H1 (cell line): ENCODE measurements around the gene PPP1R9A. TPM values are rescaled to one million over a fixed set of nuclear protein-coding genes. Genes with fewer than 3 reads are reported as not detected.

ENCODE experiments used
- CTCF ChIA-PET: fragments of 300-600 bp; sonication (Branson Sonifier 250); formaldehyde crosslinking; loops from one replicate; lab custom pipeline; 2021; ENCODE audit not compliant: partially characterized antibody; lab: Charles Lee
- POLR2A ChIA-PET: fragments of 300-600 bp; sonication (Branson Sonifier 250); formaldehyde crosslinking; loops from one replicate; lab custom pipeline; 2021; ENCODE audit warnings: inconsistent platforms; ENCODE audit not compliant: partially characterized antibody; lab: Charles Lee
- DNase-seq, 2 experiments: peaks; one replicate each; pipeline versions ENCODE4 v3.0.0 to v3.0.0-alpha.2; 2010 to 2022; ENCODE audit warnings: low spot score in 2 of 2, low read depth in 1 of 2, mixed read lengths in 1 of 2
- FAIRE-seq: peaks from 2 replicates; lab custom pipeline; 2011; peaks lifted over from hg19 to GRCh38; lab: Jason Lieb, UNC
- H2AFZ ChIP-seq: 2 replicates; pipeline ENCODE4 v1.8.1; 2012; ENCODE audit warnings: low read length, inconsistent platforms
- H2AK5ac ChIP-seq: 2 replicates; pipeline ENCODE4 v1.6.1; 2013; ENCODE audit warnings: low read depth, low read length
- H2BK120ac ChIP-seq: replicated peaks from 2 replicates; pipeline ENCODE3; 2013; ENCODE audit warnings: low read depth, low read length, inconsistent platforms
- H2BK12ac ChIP-seq: 2 replicates; pipeline ENCODE4 v1.6.1; 2013; ENCODE audit warnings: low read depth, low read length
- H2BK15ac ChIP-seq: 2 replicates; pipeline ENCODE4 v1.6.1; 2013; ENCODE audit warnings: low read length
- H2BK20ac ChIP-seq: 2 replicates; pipeline ENCODE4 v1.6.1; 2013; ENCODE audit warnings: low read length
- H2BK5ac ChIP-seq: 2 replicates; pipeline ENCODE4 v1.6.1; 2013; ENCODE audit warnings: low read depth, low read length
- H3K14ac ChIP-seq: 2 replicates; pipeline ENCODE4 v1.6.1; 2013; ENCODE audit warnings: inconsistent platforms; ENCODE audit not compliant: insufficient read length
- H3K18ac ChIP-seq: 2 replicates; pipeline ENCODE4 v1.6.1; 2013; ENCODE audit warnings: low read length; ENCODE audit errors: extremely low read depth
- H3K23ac ChIP-seq: 2 replicates; pipeline ENCODE4 v1.6.1; 2013; ENCODE audit warnings: inconsistent platforms; ENCODE audit not compliant: insufficient read length
- H3K23me2 ChIP-seq: 2 replicates; pipeline ENCODE4 v1.6.1; 2013; ENCODE audit warnings: low read depth, low read length
- H3K27ac ChIP-seq: 2 replicates; pipeline ENCODE4 v1.6.1; 2011; ENCODE audit warnings: low read depth, low read length, inconsistent platforms
- H3K27me3 ChIP-seq, 4 experiments: replicated peaks in 1 of 4; 1 replicate in 1 of 4; 2 replicates in 3 of 4; pipeline versions ENCODE4 v1.6.1 to v1.8.1; 2011 to 2013; ENCODE audit warnings: low read length in 3 of 4, mild to moderate bottlenecking in 3 of 4, inconsistent platforms in 2 of 4, mixed read lengths in 2 of 4, moderate library complexity in 1 of 4; ENCODE audit not compliant: control insufficient read depth in 3 of 4, insufficient read depth in 3 of 4; ENCODE audit errors: extremely low read depth in 1 of 4
- H3K36me3 ChIP-seq, 4 experiments: 2 replicates each; pipeline versions ENCODE4 v1.6.1 to v1.8.1; 2011 to 2013; ENCODE audit warnings: mild to moderate bottlenecking in 4 of 4, low read length in 3 of 4, moderate library complexity in 2 of 4, control low read depth in 1 of 4, inconsistent platforms in 1 of 4; ENCODE audit not compliant: insufficient read depth in 4 of 4, control insufficient read depth in 2 of 4
- H3K4ac ChIP-seq: replicated peaks from 2 replicates; pipeline ENCODE3; 2013; ENCODE audit warnings: low read length, low read depth, mixed read lengths, inconsistent platforms; ENCODE audit not compliant: insufficient read length
- H3K4me1 ChIP-seq, 4 experiments: replicated peaks in 1 of 4; 1 replicate in 1 of 4; 2 replicates in 3 of 4; pipeline versions ENCODE4 v1.6.1 to v1.8.1; 2011 to 2013; ENCODE audit warnings: low read length in 3 of 4, inconsistent platforms in 2 of 4, mixed read lengths in 1 of 4; ENCODE audit not compliant: insufficient read depth in 4 of 4, control insufficient read depth in 3 of 4
- H3K4me2 ChIP-seq, 2 experiments: 2 replicates each; pipeline versions ENCODE4 v1.6.1 to v1.8.1; 2011 to 2013; ENCODE audit warnings: low read depth in 2 of 2, low read length in 2 of 2, control low read depth in 1 of 2, inconsistent platforms in 1 of 2, mild to moderate bottlenecking in 1 of 2; ENCODE audit not compliant: insufficient read depth in 1 of 2
- H3K4me3 ChIP-seq, 4 experiments: fragments of 200-600, 300-600 bp in 1 of 4; sonication (generic), shearing (Covaris generic), sonication (Bioruptor Twin) in 1 of 4; 2 replicates each; pipeline versions ENCODE4 v1.5.1 to v1.8.1; 2011 to 2016; ENCODE audit warnings: low read length in 4 of 4, low read depth in 3 of 4, control low read depth in 2 of 4, inconsistent platforms in 2 of 4, mild to moderate bottlenecking in 2 of 4, mixed read lengths in 1 of 4, moderate library complexity in 1 of 4; ENCODE audit not compliant: insufficient read depth in 2 of 4; ENCODE audit errors: extremely low read depth in 1 of 4
- H3K56ac ChIP-seq: replicated peaks from 2 replicates; pipeline ENCODE3; 2013; ENCODE audit warnings: low read depth, mild to moderate bottlenecking, mixed read lengths, low read length, inconsistent platforms; ENCODE audit not compliant: insufficient read length
- H3K79me1 ChIP-seq: 2 replicates; pipeline ENCODE4 v1.6.1; 2013; ENCODE audit warnings: low read depth, low read length, control low read depth
- H3K79me2 ChIP-seq, 2 experiments: 2 replicates each; pipeline versions ENCODE4 v1.6.1 to v1.8.1; 2012 to 2013; ENCODE audit warnings: low read length in 2 of 2, mild to moderate bottlenecking in 2 of 2, inconsistent platforms in 1 of 2; ENCODE audit not compliant: insufficient read depth in 2 of 2, control insufficient read depth in 1 of 2
- H3K9ac ChIP-seq, 4 experiments: replicated peaks in 1 of 4; 1 replicate in 1 of 4; 2 replicates in 3 of 4; pipeline versions ENCODE4 v1.6.1 to v1.8.1; 2011 to 2013; ENCODE audit warnings: low read depth in 3 of 4, low read length in 3 of 4, control low read depth in 2 of 4, mild to moderate bottlenecking in 2 of 4, moderate library complexity in 2 of 4, inconsistent platforms in 1 of 4; ENCODE audit errors: extremely low read depth in 1 of 4
- H3K9me3 ChIP-seq, 2 experiments: 2 replicates each; pipeline versions ENCODE4 v1.6.1 to v1.8.1; 2012 to 2013; ENCODE audit warnings: mild to moderate bottlenecking in 2 of 2, moderate library complexity in 2 of 2, control low read depth in 1 of 2, inconsistent platforms in 1 of 2, low read depth in 1 of 2, low read length in 1 of 2, mixed read lengths in 1 of 2; ENCODE audit not compliant: insufficient read depth in 2 of 2
- H4K20me1 ChIP-seq, 2 experiments: replicated peaks in 1 of 2; 2 replicates each; pipeline versions ENCODE3 to v1.8.1; 2011 to 2013; ENCODE audit warnings: inconsistent platforms in 2 of 2, low read length in 2 of 2, mild to moderate bottlenecking in 1 of 2; ENCODE audit not compliant: insufficient read depth in 2 of 2, control insufficient read depth in 1 of 2
- H4K5ac ChIP-seq: 2 replicates; pipeline ENCODE4 v1.6.1; 2013; ENCODE audit warnings: low read length, low read depth, mixed read lengths, inconsistent platforms; ENCODE audit not compliant: insufficient read length
- H4K8ac ChIP-seq: 2 replicates; pipeline ENCODE4 v1.8.0; 2013; ENCODE audit warnings: mild to moderate bottlenecking, moderate library complexity, low read length, inconsistent platforms; ENCODE audit not compliant: insufficient read depth; ENCODE audit errors: extremely low read depth
- H4K91ac ChIP-seq: replicated peaks from 2 replicates; pipeline ENCODE3; 2013; ENCODE audit warnings: low read length, mixed read lengths, inconsistent platforms; ENCODE audit not compliant: insufficient read length
- CBX5 ChIP-seq: fragments of 300-800, 300-1000 bp; sonication (generic); IDR thresholded peaks from 2 replicates; pipeline ENCODE4 v1.7.1; 2016; ENCODE audit warnings: antibody characterized with exemption, low read length, low read depth
- CREB1 ChIP-seq: IDR thresholded peaks from 2 replicates; pipeline ENCODE4 v1.6.1; 2012; ENCODE audit warnings: inconsistent platforms
- FOSL1 ChIP-seq: IDR thresholded peaks from 2 replicates; pipeline ENCODE4 v1.6.1; 2011; ENCODE audit warnings: mild to moderate bottlenecking, low read depth, low read length, moderate library complexity; ENCODE audit not compliant: insufficient read depth
- HDAC6 ChIP-seq: IDR thresholded peaks from one replicate; pipeline ENCODE4 v1.7.1; 2012; ENCODE audit warnings: low read depth, mild to moderate bottlenecking, inconsistent platforms, low read length, moderate library complexity
- KDM1A ChIP-seq: fragments of 200-600, 300-600 bp; sonication (generic); IDR thresholded peaks from 2 replicates; pipeline ENCODE4 v1.7.1; 2016; ENCODE audit warnings: mild to moderate bottlenecking, low read length, borderline replicate concordance
- KDM4A ChIP-seq: IDR thresholded peaks from one replicate; pipeline ENCODE4 v1.7.1; 2012; ENCODE audit warnings: low read depth, mild to moderate bottlenecking, moderate library complexity, low read length, inconsistent platforms; ENCODE audit not compliant: severe bottlenecking
- MAFK ChIP-seq: IDR thresholded peaks from 2 replicates; pipeline ENCODE4 v1.6.1; 2012; ENCODE audit warnings: low read depth, mild to moderate bottlenecking, improper control_type of control experiment, low read length
- NRF1 ChIP-seq: IDR thresholded peaks from 2 replicates; pipeline ENCODE4 v1.6.1; 2011; ENCODE audit warnings: mild to moderate bottlenecking, low read depth, low read length, improper control_type of control experiment
- PHF8 ChIP-seq: fragments of 200-600 bp; sonication (generic); conservative IDR thresholded peaks from 2 replicates; pipeline ENCODE4 v1.7.1; 2012; ENCODE audit warnings: low read depth, mild to moderate bottlenecking, inconsistent platforms, low read length, moderate library complexity
- POLR2A ChIP-seq, 2 experiments: IDR thresholded peaks; 1 replicate in 1 of 2; 2 replicates in 1 of 2; pipeline ENCODE4 v1.6.1; 2011; ENCODE audit warnings: low read depth in 2 of 2, low read length in 2 of 2, mild to moderate bottlenecking in 2 of 2; ENCODE audit errors: control extremely low read depth in 1 of 2
- SIN3A ChIP-seq, 2 experiments: IDR thresholded peaks in 1 of 2; conservative IDR thresholded peaks in 1 of 2; 2 replicates each; pipeline ENCODE4 v1.6.1; 2011 to 2012; ENCODE audit warnings: low read length in 2 of 2, improper control_type of control experiment in 1 of 2, low read depth in 1 of 2, mild to moderate bottlenecking in 1 of 2
- TAF1 ChIP-seq: IDR thresholded peaks from 2 replicates; pipeline ENCODE4 v1.6.1; 2011; ENCODE audit warnings: mild to moderate bottlenecking, low read depth, low read length
- TBP ChIP-seq: IDR thresholded peaks from 2 replicates; pipeline ENCODE4 v1.6.1; 2011; ENCODE audit warnings: low read depth, low read length, improper control_type of control experiment
- TCF12 ChIP-seq: IDR thresholded peaks from 2 replicates; pipeline ENCODE4 v1.6.1; 2011; ENCODE audit warnings: low read depth, mild to moderate bottlenecking, low read length
- WGBS, 2 experiments: shearing (Covaris generic) in 1 of 2; methylation state at CpG; one replicate each; pipeline versions ENCODE4 v1.1.6 to v1.1.7; 2013 to 2015; ENCODE audit warnings: low lambda C conversion rate in 2 of 2, mixed read lengths in 2 of 2, inconsistent platforms in 1 of 2, low coverage in 1 of 2, missing lambda C conversion rate in 1 of 2; ENCODE audit not compliant: insufficient replicate concordance in 2 of 2, insufficient coverage in 1 of 2, insufficient read length in 1 of 2; ENCODE audit errors: extremely low coverage in 1 of 2, missing lambda C conversion rate in 1 of 2; 5-methylcytosine and 5-hydroxymethylcytosine counted together
- polyA plus RNA-seq, 7 experiments: library from polyadenylated mRNA; depleted of rRNA in 3 of 7; stranded (reverse) in 5 of 7; unstranded in 2 of 7; fragments of >200 nt in 5 of 7; fragments of 200-250 nt in 2 of 7; gene quantifications; 1 replicate in 5 of 7; 2 replicates in 1 of 7; 4 replicates in 1 of 7; pipeline versions ENCODE4 v1.2.1 to v1.2.3, GENCODE V29; 2011 to 2013; ENCODE audit warnings: missing spikeins in 2 of 7, mixed read lengths in 2 of 7
- total RNA-seq: library from RNA; stranded (reverse); fragmentation: NEBNext Ultra II Directional; extraction: Animal tissue kit (Norgen Biotek cat#: 25700); gene quantifications from 2 replicates; pipeline ENCODE4 v1.2.1, GENCODE V29; 2021

PPP1R9A gene
- total and polyA plus RNA-seq, 2 of the 8 experiments (the other 6 are each of a cell fraction or from before 2014, with no cell fraction given): 3.0 to 20.3 TPM

GRCh38 chr7:94907811-94908322 lies 473 bp downstream of the PPP1R9A start:
- H2BK12ac ChIP-seq: peak overlapping the region; percentile 42; the same call in 1 of the 2 replicates
- peak overlapping the region; percentile 96 for H3K14ac ChIP-seq
- peak overlapping the region; percentile 94; the same call in 1 of the 2 replicates for H4K8ac ChIP-seq
- H3K27me3 ChIP-seq: no peaks in the 10 kb centered on the region
- H3K79me1 ChIP-seq: no peaks in the 10 kb centered on the region
- H3K36me3 ChIP-seq: peaks cover 0 to 3% (median 0%) of the 10 kb centered on the region in 4 experiments; a peak in 1 of 8 replicates
- H3K4me2 ChIP-seq: peak overlapping the region; percentile 74 to 82
- no peak overlapping the region for H3K23ac ChIP-seq
- peaks cover 0 to 40% of the 10 kb centered on the region in 2 experiments; a peak in 2 of 4 replicates for H3K79me2 ChIP-seq
- no peak overlapping the region for H3K56ac ChIP-seq
- no peak overlapping the region for H3K4ac ChIP-seq
- peak overlapping the region; percentile 86; the same call in 1 of the 2 replicates for H2BK5ac ChIP-seq
- H2BK20ac ChIP-seq: no peak overlapping the region
- H2AK5ac ChIP-seq: no peak overlapping the region
- H3K4me1 ChIP-seq: peaks cover 0 to 16% (median 10%) of the 10 kb centered on the region in 4 experiments; a peak in 5 of 7 replicates
- no peaks in the 10 kb centered on the region for H4K20me1 ChIP-seq
- peaks cover 5% of the 10 kb centered on the region; the same call in 1 of the 2 replicates for H3K23me2 ChIP-seq
- peak overlapping the region; percentile 21; the same call in 1 of the 2 replicates for H2AFZ ChIP-seq
- H3K9ac ChIP-seq: peak overlapping the region; percentile 72 to 96 (median 88)
- peak overlapping the region; percentile 81 for H3K27ac ChIP-seq
- peak overlapping the region; percentile 79; the same call in 1 of the 2 replicates for H3K18ac ChIP-seq
- 2% methylated on average over 12 of the region's 65 CpGs; no CpG with 5 or more reads in 1 of the 2 experiments for WGBS, 2 experiments
- no peak overlapping the region for H2BK15ac ChIP-seq
- DNase-seq (peak in 1 of 2 experiments; percentile 56), FAIRE-seq (no peak)
- H4K5ac ChIP-seq: peak overlapping the region; percentile 96
- CTCF ChIA-PET: no interaction called here
- H2BK120ac ChIP-seq: peak overlapping the region; percentile 13
- H3K4me3 ChIP-seq: peak overlapping the region; percentile 68 to 81 (median 69)
- POLR2A ChIA-PET: interaction anchor here (0.6 to 1.4 kb wide), 6 partner anchors 11 to 252 kb away, joined by 3 to 4 read pairs (median 3); partner anchors contain the start of gene SGCE
- no peak overlapping the region for H4K91ac ChIP-seq
- H3K9me3 ChIP-seq: no peaks in the 10 kb centered on the region
- TF ChIP-seq KDM1A (no peak), TCF12 (no peak), CREB1 (peak; percentile 3; the same call in 1 of the 2 replicates), KDM4A (peak; percentile 54), PHF8 (peak; percentile 57), HDAC6 (no peak), FOSL1 (no peak), TAF1 (no peak), TBP (no peak), POLR2A (IDR thresholded peaks at IDR 0.05; ENCODE audit: control extremely low read depth in 1 of 2, low read depth in 2 of 2, low read length in 2 of 2) (no peak), CBX5 (no peak), SIN3A (conservative IDR thresholded peaks at IDR 0.05 in 1 of 2, IDR thresholded peaks at IDR 0.05 in 1 of 2; ENCODE audit: low read depth in 1 of 2, low read length in 2 of 2) (no peak), NRF1 (no peak), MAFK (no peak)
